ENCODE data around the gene CWC27.

Gene CWC27

GRCh38 chr5:64939422-64939771 is 170.7 kb downstream of the CWC27 start:
- peak; percentile 22 for DNase-seq

- DNase-seq, result peak; percentile 23
Observed at GRCh38 chr5:64939772-64940510, 171.2 kb downstream of the CWC27 start.

GRCh38 chr5:64942460-64942859 is 173.7 kb downstream of the CWC27 start:
- no peak for DNase-seq

GRCh38 chr5:64944868-64945267 is 176.1 kb downstream of the CWC27 start:
- no peak for DNase-seq

GRCh38 chr5:64947031-64947430 is 178.3 kb downstream of the CWC27 start:
- peak; percentile 92 for DNase-seq

GRCh38 chr5:64947801-64948200 is 179.1 kb downstream of the CWC27 start:
- no peak for DNase-seq

- DNase-seq, result no peak
Observed at GRCh38 chr5:64949331-64949730, 180.6 kb downstream of the CWC27 start.

GRCh38 chr5:64952951-64953673 is 184.4 kb downstream of the CWC27 start:
- DNase-seq, result no peak

GRCh38 chr5:64954518-64954917 is 185.8 kb downstream of the CWC27 start:
- no peak for DNase-seq

- peak; percentile 11 for DNase-seq
Observed at GRCh38 chr5:64958757-64959391, 190.1 kb downstream of the CWC27 start.

GRCh38 chr5:64963278-64963677 is 194.5 kb downstream of the CWC27 start:
- DNase-seq, result no peak

- DNase-seq, result no peak
Observed at GRCh38 chr5:64968591-64969110, 199.9 kb downstream of the CWC27 start.

GRCh38 chr5:64969578-64969977 is 200.8 kb downstream of the CWC27 start:
- no peak for DNase-seq

- DNase-seq, result no peak
Observed at GRCh38 chr5:64971513-64971912, 202.8 kb downstream of the CWC27 start.

GRCh38 chr5:64971990-64972389 is 203.3 kb downstream of the CWC27 start:
- no peak for DNase-seq

- DNase-seq, result no peak
Observed at GRCh38 chr5:64972591-64972990, 203.9 kb downstream of the CWC27 start.

- DNase-seq, result no peak
Observed at GRCh38 chr5:64973215-64973614, 204.5 kb downstream of the CWC27 start.

GRCh38 chr5:64977779-64978178 is 209.0 kb downstream of the CWC27 start:
- DNase-seq, result no peak

GRCh38 chr5:64978546-64978945 is 209.8 kb downstream of the CWC27 start:
- no peak for DNase-seq

GRCh38 chr5:64979531-64979930 is 210.8 kb downstream of the CWC27 start:
- no peak for DNase-seq

GRCh38 chr5:64980176-64980575 is 211.4 kb downstream of the CWC27 start:
- no peak for DNase-seq

GRCh38 chr5:64987768-64988167 is 219.0 kb downstream of the CWC27 start:
- no peak for DNase-seq

GRCh38 chr5:65009207-65009606 is 240.5 kb downstream of the CWC27 start:
- no peak for DNase-seq

- DNase-seq, result no peak
Observed at GRCh38 chr5:65010841-65011240, 242.1 kb downstream of the CWC27 start.

Measured in NCI-H1105 treated with DMSO at 0.1 percent for 48 hours (cell line).